ENCODE data around the gene KLHL1. TPM values are rescaled to one million over a fixed set of nuclear protein-coding genes. Genes with fewer than 3 reads are reported as not detected.

KLHL1 gene, protein sequence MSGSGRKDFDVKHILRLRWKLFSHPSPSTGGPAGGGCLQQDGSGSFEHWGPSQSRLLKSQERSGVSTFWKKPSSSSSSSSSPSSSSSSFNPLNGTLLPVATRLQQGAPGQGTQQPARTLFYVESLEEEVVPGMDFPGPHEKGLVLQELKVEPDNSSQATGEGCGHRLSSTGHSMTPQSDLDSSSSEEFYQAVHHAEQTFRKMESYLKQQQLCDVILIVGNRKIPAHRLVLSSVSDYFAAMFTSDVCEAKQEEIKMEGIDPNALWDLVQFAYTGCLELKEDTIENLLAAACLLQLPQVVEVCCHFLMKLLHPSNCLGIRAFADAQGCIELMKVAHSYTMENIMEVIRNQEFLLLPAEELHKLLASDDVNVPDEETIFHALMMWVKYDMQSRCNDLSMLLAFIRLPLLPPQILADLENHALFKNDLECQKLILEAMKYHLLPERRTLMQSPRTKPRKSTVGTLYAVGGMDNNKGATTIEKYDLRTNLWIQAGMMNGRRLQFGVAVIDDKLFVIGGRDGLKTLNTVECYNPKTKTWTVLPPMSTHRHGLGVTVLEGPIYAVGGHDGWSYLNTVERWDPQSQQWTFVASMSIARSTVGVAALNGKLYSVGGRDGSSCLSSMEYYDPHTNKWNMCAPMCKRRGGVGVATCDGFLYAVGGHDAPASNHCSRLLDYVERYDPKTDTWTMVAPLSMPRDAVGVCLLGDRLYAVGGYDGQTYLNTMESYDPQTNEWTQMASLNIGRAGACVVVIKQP
- total RNA-seq = not detected in 2 replicates

DNA sequence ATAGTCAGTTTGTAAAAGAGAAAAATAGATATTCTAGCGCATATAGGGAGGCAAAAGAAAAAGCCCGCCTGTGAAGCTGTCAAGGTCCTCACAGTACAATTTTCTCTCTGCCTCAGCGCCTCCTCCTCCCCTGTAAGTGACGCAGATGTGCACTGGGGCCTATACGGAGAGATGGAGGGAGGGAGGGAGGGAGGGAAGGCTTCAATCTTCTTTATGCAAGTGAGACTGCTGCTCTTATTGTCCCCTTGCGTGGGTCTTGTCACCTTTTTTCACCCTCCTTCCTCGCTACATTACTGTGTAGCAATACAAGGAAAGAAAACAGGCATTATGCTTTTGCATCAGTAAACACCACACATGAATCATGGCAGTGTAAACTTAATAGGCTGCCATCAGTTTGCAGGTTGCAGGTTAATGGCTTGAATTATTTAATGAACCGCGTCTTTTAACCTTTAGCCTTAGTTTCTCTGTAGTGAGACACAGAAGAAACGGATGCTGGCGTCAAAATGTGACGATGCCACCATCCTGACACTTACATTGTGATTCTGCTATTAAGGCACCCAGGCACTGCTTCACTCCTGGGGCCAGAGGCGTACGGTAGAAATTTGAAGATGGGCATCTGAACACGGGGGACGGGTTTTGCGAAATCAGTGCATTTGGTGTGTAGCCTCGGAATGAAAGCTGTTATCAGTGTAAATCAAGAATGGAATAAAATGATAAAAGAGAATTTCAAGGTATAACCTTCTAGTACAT lies at the start of gene KLHL1:
Gene KLHL1, minus strand, starts transcription at position 97 of the 750 bp plus-strand sequence. CDS start 753 bp downstream, outside the sequence.

DNA sequence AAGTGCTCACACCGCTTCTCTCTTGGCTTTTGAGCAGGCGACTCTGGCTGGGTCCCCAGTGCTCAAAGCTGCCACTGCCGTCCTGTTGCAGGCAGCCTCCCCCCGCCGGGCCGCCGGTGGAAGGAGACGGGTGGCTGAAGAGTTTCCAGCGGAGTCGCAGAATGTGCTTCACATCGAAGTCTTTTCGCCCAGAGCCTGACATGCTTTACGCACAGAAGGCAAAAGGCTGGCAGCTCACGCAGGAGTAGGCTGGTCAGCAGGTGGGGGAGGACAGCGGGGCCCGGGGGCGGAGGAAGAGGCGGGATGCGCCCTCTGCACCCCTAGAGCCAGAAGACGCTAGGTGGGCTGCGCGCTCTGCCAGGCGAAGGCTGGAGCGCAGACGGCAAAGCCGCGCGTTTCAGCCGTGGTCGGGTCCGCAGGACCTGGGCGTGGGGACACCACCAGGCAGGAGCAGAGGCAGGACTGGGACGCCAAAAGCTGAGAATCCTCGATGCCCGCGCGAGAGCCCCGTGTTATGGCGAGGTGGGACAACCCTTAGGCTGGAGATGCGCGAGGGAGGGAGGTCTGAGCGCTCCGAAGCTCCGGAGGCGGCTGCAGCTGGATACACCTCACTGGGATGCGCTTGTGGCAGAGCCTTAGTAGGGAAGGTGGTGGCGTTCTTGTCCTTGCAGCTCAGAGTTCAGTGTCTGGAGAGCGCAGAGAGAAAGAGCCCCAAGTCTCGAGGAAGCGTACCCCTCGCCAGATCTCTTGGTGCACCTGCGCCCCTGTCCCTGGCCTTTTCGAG lies 562 bp downstream of the KLHL1 start, which contains the start of gene ATXN8OS:
Gene ATXN8OS, plus strand, starts transcription at position 329 of the 784 bp plus-strand sequence.

Other genes starting within 250 kb of the KLHL1 start
- gene ATXN8OS, start 626 bp downstream of the KLHL1 start, total RNA-seq = not detected in 2 replicates